Measurements from ENCODE around the gene ANGPTL2.

Gene ANGPTL2

DNA sequence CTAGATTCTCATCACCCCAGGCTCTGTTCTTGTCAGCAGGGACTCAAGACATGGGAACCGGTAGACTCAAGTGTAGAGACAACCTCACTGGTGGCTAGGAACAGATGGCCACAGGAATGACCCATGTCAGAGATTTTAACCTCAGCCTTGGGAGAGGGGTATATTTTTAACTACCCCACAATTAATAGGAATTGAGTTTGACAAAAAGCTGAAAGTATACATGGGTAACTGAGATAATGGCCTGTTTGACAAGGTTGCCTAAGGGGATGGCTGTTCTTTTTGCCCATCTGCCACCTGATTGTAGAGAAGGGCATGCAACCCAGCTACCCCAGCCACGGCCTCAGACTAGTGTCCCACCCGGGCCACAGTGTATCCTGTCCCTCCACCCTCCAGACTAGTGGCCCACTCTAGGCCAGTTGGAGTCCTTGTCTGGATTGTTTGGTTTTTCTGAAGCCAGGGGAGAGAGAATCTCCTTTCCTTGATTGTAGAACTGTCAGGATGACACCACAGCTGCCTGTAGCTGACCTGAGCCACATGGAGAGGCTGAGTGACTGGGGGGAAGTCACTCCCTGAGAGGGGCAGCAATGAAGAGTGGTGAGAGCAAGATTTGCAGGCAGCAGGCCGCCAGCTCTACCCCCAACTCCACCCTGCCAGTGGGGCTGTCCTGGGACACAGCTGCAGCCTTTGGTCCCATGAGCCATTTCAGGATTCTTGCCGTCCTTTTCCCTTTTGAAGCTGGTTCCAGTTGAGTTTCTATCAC, 14.6 kb upstream of the ANGPTL2 start:
- DNase-seq (ENCODE audit: low read depth in 2 of 2), result no peak

DNA sequence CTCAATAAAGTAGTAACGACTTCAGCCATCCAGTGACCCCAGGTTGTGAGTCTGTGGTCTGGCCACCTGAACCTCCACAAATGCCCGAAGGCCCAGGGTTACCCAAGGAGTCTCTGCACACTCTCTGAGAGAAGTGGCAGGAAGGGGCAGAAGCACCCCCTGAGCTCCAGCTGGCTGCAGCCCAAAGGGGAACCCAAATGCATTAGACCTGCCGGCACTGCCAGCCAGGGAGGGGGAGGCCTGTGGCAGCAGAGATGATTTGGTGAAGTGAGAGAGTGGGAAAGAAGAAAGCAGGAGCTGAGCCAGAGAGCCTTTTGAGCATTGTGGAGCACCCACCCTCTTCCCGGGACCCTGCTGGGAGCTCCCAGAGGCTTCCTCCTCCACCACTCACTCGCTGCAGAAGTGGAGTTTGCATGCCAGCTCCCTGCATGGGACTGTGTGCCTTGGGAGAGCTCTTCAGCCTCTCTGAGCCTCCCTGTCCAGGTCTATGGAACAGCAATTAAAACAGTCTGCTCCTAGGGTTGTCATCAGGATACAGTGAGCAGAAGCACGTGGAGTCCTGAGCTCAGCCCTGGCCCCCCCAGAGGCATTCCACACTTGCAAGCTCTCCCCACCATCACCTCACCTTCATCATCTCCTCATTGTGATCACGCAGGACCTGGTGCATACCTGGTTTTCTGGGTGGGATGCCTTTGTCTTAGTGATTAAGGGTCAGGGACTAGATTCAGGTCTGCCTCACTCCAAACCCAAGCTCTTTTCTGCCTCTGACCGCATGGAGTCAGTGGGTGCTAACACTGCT, 13.8 kb upstream of the ANGPTL2 start:
- DNase-seq (ENCODE audit: low read depth in 2 of 2), result no peak

DNA sequence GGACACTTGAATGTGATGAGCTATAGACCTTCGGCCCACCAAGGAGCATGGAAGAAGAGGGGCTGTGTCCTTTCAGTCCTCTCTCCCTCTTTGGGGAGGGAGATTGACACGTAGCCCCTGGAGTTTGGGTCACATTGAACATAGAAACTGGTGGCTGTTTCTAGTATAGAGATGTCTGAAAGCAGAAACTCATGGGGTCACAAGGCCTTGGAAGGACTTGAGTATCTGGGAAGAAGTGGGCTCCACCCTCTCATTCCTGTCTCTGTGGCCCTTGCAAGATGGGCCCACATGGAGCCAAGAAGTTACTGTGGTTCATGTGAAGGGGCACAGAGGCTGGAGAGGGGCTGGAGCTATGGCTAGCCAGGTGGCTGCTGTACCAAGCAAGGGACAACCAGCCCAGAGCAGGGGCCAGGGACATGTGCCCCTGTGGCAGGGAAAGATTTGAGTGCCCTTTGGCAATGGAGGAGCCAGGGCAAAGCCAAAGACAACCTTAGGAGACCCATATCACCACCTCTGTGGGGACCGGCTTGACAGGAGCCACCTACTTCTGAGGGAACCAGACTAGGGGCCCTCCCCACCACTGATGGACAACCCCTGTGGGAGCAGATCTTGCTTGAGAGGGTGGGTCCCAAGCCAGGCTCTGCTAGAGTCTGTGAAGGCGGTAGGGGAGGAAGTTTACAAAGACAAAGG, 12.8 kb upstream of the ANGPTL2 start:
- DNase-seq (ENCODE audit: low read depth in 2 of 2), result no peak

DNA sequence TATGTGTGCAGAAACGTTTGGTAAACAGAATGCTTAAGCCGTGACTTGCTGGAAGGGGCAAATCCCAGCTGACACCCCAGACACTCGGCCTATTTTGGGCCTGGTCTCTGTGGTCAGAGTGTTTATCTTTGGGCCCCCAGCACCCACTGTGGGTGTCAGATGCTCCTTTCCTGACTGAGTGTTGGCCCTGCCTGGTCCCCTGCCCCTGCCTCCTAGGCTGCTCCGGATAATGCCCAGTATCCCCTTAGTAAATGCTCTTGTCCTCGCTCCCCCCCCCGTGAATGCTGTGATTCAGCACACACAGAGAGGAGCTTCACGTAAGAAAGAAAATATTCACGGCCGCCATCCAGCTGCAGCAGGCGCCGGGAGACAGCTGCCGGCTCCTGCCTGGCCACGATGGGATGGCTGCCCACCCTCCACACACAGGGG, 11.3 kb upstream of the ANGPTL2 start:
- DNase-seq (ENCODE audit: low read depth in 2 of 2), result no peak

DNA sequence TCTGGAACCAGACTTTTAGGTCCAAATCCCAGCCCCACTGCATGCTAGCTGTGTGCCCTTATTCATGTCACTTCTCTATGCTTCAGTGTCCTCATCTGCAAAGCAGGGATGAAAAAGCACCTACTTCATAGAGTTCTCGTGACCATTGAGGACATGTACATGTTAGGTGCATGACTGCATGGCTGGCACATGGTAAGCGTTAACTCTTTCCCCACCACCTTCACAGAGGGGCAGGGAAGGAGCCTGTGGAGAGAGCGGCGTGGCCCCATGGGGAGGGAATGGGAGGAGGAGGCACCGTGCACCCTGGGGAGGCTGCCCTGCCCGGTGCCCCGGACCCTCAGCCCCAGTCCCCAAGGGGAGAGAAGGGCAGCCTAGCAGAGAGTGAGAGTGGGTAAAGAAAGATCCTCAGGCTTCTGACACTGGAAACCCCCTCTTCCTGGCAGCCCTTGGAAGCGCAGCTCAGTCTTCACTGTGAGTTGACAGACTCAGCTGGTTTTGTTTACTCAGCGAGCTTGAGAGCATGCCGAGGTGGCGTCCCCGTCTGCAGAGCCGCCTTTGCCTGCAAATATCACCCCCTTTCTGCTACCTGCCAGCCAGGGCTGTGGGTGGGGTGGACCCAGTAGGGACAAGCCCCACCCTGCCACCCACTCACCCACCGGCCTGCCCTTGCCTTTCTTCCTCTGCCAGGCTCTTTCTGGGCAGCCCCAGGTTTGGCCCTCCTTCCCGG, 10.6 kb upstream of the ANGPTL2 start:
- DNase-seq (ENCODE audit: low read depth in 2 of 2), result no peak

DNA sequence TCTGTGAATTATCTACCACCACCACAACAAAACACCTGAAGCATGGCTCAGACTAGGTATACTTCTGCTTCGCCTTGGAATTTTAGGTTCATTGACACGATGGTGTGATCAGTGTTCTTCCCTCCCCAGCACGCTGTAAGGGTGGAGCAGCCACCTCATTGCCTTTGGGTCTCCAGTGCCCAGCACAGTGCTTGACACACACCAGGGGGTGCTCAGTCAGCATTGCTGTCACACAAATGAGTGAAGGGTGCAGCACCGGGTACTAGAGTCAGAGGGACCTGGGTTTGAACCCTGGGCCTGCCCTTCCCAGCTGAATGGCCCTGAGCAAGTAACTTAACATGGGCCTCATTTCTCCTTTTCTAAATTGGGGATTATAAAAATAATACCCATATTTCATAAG, 9.9 kb upstream of the ANGPTL2 start:
- DNase-seq (ENCODE audit: low read depth in 2 of 2), result no peak

DNA sequence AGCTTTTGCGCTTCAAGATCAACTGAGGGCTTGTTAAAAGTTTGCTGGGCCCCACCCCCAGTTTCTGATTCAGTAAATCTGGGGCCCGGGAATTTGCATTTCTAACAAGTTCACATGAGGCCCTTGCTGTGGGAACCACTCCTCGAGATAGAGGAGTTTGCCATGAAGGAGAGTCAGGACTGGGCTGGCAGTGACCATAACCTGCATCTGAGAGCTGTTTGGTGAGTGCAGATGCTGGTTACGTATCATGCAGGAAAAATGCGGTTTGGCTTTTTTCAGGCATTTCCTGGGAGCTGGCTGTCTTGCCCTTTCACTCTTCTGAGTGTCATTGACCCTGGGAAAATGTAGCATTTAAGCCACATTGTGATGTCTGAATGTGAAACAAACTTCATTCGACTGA, 9.4 kb upstream of the ANGPTL2 start:
- no peak for DNase-seq (ENCODE audit: low read depth in 2 of 2)

DNA sequence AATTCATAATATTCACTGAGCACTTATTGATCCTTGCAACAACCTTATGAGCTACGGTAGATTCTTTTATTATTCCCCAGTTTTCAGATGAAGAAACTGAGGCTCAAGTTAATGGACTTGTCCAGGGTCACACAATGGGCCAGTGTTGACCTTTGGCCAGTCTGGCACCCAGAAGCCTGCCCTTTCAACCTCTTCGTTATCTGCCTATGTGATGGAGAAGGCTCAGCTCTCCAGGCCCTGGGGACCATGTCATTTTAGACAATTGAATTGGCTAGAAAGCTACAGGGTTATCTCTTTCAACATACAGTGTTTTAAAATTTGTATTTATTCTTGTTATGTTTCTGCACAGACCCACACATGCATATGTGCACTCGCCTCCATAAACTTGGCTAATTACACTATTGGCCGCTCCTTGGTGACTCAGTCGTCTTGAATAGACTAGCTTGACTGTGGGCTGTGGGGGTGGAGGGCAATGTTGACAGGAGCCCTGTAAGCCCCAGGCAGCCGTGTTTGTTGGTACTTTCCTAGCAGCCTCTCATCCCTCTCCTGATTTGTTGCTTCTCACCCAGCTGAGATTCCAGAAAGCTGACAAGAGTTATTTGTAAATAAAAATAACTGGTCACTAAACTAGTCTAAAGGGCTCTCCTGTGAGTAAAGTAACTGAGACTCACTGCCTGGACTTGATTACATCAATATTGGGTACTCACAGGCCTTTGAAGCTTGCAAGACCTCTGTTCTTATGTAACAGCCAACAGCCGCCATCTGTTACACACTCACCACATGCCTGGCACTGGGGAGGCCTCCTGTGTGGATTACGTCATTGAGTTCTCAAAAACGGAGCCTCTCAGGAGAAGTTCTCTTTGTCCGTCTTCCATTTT, 8.5 kb upstream of the ANGPTL2 start:
- no peak for DNase-seq (ENCODE audit: low read depth in 2 of 2)

DNA sequence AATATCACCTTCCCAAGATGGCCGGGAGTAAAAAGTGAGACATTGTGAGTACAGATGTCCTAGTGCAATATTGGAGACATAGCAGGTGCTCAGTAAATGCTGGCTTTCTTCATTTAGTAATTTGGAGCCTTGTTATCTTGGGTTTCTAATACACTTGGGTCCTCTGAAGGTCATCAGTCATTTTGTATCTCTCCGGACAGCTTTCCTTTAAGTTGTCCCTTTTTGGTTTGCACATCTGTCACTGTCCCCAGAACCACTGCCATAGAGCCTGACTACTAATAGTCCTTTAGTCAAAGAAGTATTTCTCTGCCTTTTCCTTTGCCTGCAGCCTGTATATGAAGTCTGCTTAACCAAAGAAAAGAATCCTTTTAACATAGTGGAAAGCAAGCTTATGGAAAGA, 7.8 kb upstream of the ANGPTL2 start:
- no peak for DNase-seq (ENCODE audit: low read depth in 2 of 2)

DNA sequence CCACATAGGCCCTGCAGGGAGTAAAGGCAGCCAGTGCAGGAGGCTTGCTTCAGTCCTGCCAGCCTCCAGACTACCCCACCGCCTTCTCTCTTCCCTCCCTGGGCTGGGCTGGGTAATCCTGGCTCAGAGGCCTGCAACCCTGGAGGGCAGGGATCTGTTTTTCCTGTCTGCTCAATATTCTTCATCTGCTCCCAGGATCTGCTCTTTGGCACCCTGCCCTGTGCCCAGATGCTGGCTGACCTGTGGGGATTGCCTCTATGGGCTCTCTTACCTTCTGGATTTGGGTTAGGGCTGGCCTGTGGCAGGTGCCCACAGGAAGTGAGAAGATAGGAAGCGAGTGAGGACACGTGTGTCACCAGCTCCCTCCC, 7.3 kb upstream of the ANGPTL2 start:
- no peak for DNase-seq (ENCODE audit: low read depth in 2 of 2)

DNA sequence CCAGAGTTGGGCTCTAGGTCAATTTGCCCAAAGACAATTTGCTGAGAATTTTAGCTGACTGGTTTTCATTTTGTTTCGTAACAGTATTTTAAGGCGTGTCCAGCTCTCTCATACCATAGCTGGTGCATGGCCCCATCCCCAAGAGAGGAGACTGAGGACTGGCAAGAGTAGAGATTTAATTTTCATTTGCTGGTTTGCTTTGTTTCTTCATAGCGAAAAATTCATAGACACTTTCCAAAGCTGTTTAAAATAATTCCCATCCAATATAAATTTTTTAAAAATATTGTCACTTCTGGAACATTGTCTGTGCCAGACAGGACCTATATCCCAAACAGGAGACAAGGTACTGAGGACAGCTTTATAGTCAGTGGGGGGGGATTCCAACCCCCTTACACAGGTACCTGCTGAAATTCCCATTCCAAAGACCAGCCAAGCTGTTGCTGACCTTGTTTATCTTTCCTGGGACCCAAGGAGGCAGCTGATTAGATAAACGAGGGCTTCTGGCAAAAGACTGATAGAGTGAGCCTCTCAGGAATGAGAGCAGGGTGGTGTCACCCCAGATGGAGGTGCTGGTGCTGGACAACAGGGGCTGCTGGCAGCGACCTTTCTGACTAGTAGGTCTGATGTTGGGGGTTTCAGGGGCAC, 6.8 kb upstream of the ANGPTL2 start:
- DNase-seq (ENCODE audit: low read depth in 2 of 2), result no peak

DNA sequence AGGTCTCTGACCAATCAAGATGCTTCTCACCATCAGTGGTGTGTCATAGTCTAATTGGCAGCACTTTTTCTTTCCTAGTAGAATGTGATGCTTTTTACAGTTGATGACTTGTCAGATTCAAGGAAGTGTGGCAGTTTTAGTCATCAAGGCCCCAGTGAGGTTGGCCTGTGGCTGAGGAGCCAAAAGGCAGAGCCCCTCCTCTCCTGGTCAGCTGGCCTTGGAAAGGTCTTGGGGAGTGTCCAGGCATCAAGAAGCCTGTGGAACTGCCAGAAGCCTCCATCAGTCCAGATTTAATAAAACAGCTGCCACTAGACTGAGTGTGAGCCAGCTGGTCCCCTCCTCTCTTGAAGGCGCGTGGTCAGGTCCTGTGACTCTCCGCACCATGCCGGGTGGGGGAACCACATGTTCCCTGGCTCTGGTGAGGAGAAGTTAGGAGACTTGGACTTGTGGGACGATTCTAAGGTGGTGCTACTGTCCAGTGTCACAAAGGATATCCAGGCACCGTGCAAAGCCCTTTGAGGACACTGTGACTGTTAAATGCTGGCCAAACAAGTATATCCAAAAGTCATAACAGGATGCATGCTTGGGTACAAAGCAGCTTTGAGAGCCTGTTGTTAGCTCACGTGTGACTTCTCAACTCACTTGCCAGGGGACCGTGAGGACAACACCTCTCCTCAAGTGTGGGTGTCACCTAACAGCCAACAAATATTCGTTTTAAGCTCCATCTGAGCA, 6.1 kb upstream of the ANGPTL2 start:
- DNase-seq (ENCODE audit: low read depth in 2 of 2), result no peak

DNA sequence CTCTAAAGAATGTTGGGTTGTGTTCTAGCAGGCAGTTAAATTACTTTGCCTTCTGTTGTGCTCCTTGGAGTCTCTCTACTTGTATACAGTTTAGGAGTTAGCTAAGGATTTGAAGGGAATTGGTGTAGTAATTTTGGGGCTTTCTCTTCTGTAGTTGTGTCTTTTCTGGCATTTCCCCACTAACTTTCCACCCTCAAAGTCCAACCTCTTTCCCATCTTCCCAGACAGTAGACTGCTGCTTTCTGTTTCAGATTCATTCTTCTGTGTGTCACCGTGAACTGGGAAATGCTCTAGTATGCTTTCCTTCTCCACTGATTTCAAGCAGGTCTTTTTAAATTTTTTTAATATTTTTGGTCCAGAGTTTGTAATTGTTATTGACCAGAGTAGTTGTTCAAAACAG, 4.5 kb upstream of the ANGPTL2 start:
- DNase-seq (ENCODE audit: low read depth in 2 of 2), result no peak

DNA sequence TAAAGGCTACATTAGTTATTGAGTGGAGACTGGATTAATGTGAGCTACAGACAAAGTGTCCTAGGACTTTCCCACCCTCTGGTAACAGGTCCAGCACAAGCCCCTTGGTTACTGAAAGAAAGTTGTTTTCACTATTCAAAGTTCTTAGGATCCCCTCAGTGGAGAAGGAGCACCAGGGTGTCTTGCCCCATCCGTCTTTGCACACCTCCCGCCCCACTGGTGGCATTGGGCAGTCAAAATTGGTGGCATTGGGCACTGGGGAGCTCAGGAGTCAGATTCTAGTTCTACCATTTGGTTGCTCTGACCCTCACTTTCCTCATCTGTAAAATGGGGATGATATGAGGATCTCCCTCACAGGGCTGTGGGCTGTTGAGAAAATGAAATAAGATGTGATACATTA, 2.4 kb upstream of the ANGPTL2 start:
- no peak for DNase-seq (ENCODE audit: low read depth in 2 of 2)

DNA sequence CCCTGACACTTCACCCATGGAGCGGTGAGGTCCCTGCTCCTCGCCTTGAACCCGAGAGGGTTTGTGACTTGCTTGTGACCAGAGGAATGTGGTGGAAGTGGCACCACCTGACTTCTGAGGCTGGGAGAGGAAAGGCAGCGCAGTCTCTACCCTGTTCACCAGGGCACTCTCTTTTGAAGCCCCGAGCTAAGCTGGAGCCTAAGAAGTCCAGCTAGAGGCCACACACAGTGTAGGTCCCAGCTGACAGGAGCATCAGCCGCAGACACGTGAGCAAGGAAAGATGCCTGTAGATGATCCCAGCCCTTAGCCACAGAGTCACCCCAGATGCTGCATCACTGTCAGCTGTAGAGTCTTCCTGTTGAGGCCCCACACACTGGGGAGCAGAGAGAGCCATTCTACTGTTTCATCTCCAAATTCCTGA, 1.7 kb upstream of the ANGPTL2 start:
- no peak for DNase-seq (ENCODE audit: low read depth in 2 of 2)

DNA sequence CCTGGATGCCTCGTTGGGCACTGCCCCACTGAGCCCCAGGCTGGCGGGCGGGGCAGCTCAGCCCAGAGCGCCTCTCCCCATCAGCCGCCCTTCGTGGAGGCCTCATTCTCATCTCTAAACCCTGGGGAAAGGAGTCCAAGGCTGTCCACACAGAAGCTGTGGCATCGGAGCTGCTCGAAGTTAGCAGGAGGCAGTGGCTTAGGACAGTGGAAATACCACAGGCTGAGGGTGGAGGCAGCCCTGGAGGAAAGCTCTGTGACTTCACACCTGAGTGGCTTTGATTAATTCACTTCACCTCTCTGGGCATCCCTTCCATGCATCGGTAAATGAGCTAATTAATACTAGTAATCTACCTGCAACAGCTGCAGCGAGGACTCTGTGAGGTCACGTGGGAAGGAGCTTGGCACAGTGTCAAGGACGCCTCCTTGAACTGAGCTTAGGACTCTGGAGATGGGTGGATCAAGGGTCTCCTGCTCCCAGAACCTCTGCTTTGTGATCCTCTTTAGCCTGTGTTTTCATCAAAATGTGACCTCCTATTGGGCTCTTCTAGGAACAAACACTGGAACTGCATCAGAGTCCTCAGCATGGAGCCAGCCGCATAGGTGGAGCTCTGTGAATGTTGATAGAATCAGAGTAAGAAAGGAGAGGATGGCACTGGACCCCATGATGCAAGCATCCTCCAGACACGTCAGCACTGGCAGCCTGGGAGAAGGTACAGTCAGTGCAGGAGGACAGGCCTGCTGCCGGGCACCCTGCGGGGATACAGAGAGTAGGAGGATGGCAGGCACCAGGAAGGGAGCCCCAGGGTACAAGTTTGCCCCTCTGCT, 842 bp upstream of the ANGPTL2 start:
- DNase-seq (ENCODE audit: low read depth in 2 of 2), result no peak

DNA sequence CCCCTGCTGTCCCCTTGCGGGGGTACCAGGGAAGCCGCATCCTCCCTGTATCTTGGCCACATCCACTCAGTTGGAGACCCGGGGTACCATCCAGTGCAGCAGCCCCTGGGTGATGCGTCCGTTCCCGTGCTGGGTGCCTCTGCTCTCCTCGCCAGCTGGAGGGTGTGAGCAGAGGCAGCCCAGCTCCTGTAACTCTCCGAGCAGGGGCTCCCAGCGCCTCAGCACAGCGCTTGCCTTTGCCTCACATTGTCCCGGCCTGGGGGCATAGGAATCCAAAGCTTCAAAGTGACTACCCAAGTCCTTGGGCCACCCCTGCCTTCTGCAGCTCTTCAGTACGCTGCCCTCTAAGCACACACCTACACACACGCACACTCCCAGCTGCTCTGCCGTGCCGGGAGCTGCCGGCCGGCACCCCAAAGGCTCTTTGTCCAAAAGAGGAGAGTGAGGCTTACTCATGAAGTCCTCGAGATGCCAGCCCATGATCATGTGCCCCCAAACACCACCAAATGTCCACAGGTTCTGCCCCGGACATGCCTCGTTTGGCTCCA, 733 bp downstream of the ANGPTL2 start:
- DNase-seq (ENCODE audit: low read depth in 2 of 2), result no peak

DNA sequence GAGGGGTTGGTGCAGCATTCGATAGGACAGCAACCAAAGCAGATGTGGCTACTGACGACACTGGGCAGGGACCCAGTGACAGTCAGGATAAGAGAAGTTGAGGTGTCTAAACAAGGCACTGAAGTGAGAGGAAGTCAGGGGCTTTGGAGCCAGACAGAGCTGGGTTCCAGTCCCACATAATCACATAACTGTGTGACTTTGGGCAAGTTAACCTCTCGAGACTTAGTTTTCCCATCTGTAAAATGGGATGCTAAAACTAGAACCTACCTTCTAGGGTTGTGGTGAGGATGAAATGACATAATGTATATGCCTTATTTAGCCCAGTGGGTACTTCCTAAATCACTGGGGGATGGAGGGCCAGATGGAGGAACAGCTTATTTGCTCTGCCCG, 3.1 kb downstream of the ANGPTL2 start:
- no peak for DNase-seq (ENCODE audit: low read depth in 2 of 2)
